NCI-H2196 (cell line): ENCODE results near the gene ACTR2.

ENCODE experiments used
- DNase-seq: peaks from one replicate; lab custom pipeline; 2025; ENCODE audit not compliant: unreplicated experiment; lab: John Stamatoyannopoulos, UW

The ACTR2 gene

DNA sequence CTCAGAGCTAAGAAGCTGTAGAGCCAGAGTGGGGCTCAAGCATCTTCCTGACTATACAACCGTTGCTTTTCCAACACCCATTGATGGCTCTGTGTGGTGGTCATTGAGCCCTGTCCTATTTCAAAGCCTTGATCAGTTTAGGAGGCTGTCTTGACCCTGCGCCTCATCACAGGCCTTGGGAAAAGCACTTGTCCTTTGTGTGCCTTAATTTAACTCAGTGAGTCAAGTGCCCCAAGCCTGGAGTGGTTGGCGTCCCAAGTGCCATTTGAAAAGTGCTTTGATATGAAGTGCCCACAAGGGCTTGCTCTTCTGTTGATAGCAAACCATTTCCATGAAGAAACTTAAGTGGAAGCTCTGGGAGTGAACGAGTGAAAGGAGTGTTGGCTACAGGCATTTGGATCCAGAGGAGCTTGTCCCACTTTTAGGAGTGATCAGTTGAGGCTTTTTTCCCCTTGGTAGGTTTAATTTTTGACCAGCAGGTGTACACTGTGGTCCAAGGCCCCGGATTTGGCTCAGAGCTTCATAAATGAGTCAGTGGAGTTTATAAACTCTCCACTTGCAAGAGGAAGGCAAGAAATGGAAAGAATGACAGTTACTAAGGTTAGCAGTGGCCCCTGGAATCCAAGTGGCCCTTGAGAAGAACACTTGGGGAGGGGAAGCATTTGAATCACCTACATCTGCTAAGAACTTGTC is 50.3 kb downstream of the ACTR2 start:
- DNase-seq = no peak

DNA sequence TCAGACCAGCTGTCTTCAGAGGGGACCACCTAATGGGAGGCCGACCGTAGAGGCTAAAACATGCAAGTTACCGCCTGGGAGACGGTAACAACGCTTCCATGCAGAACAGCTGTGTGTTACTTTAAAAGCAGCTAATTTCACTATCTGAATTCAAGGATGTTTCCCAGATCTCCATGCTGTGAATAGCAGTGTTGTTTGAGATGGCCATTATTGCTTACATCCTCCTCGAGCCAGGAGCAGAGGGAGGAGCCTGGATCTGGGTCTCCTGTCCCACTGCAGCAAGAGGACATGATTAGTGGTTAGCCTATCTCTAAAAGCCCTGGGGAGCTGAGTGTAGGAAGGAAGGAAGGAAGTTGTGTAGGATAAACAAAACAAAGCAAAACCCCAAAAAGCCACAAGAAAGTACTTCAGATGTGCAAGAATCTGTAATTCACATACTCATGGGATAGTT is 50.9 kb downstream of the ACTR2 start:
- DNase-seq = no peak

DNA sequence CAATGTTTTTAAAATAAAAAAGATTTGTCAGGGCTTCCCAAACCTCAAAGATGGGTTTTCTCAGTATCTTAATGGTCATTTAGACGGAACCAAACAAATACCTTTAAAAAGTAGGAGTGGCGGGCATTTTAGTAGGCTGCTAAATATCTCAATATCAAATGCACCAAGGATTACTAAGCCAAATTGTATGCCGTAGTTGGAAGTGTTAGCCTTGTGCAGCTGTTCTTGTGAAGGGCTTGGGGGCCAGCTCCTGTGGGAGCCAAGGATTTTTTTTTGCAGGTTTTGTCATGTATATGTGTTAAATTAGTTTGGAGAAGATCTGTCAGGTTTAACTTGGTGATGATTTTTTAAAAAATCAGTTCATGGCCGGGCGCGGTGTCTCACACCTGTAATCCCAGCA is 52.1 kb downstream of the ACTR2 start:
- no peak for DNase-seq

DNA sequence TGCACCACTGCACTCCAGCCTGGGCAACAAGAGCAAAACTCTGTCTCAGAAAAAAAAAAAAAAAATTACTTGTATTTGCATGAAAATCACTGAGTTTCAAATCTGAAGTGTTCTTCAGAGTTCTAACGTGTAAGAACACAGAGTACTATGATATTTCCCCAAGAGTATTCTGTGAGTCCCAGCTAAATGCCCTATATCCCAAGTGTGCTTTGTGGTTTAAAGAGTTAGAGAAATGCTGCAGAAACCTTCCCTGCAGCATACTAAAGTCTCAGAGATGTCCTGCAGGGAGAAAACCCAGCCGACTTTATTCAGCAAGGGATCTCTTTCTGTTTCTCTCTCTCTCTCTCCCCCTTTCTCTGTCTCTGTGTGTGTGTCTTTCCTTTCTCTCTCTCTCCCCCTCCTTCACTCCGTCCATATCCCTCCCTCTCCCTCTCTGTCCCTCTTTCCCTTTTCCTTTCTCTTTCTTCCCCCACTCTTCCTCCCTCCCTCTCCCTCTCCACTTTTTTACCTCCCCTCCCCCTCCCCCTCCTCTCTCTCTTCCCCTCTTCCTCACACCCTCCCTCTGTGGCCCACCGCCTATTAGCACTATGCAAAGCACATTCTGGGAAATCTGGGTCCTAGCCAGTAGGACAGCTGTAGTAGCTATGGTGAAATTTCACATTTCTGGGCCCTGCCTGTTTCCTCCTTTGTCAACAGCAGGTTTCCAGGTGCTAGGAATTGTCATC is 54.2 kb downstream of the ACTR2 start:
- DNase-seq = no peak

- no peak for DNase-seq
Measured at GRCh38 chr2:65282477-65283053, 54.9 kb downstream of the ACTR2 start.

GRCh38 chr2:65287364-65287763 is 59.7 kb downstream of the ACTR2 start:
- DNase-seq = no peak

- no peak for DNase-seq
Measured at GRCh38 chr2:65291216-65292105, 63.8 kb downstream of the ACTR2 start.

DNA sequence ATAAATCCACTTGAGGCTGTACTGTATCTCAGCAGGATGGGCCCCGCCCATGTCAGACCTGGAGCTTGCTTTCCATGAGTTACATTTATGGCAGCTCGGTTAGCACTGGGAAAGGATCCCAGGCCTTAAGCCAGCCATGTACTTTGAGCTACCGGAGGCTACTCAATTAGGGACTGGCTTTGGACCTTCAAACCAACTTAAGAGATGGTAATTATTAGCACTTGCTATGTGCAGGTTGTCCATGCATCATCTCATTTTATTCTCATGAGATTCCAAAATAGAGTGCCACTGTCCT is 64.4 kb downstream of the ACTR2 start:
- no peak for DNase-seq

DNA sequence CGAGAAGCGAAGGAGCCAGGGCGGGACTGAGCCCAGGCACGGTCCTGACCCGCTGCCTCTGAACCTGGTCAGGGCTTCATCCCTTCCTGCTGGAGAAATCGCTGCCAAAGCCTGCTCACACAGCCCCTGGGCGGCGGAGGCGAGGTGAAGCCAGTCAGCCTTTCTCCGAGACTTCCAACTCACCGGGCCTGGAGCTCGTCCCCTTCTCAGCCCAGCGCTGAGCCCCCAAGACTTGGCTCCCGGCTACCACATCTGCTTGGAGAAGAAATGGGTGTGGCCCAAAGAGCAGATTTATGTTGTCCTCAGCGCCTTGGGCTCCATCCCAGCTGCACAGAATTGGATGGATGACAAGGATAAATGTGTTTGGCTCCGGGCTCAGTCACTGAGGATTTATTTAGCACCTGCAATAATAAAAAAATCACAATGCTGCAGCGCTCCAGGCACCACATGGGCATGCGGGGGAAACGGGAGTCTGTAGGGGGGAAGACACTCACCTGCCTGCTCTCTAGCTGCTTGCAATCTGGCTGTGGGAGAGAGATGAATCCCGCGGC is 64.9 kb downstream of the ACTR2 start:
- no peak for DNase-seq

- DNase-seq = no peak
Measured at GRCh38 chr2:65293376-65293775, 65.7 kb downstream of the ACTR2 start.

DNA sequence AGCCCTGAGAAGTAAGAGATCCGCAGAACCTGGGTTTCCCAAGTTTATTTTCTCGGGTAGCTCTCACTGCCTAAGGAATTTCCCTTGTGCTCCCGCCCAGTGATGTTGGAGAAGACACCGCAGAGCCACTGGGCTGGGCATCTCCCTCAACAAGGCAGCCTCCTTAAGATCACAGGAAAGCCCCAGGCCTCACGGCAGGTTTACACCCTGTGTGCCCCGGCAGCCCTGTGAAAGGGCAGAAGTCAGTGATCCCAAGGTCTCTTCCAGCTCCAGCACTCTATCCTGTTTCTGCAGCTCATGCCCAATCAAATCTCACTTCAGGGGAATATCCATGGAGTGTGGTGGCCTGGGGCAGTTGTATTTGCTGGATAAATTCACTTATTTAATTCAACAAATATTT is 66.5 kb downstream of the ACTR2 start:
- no peak for DNase-seq

DNA sequence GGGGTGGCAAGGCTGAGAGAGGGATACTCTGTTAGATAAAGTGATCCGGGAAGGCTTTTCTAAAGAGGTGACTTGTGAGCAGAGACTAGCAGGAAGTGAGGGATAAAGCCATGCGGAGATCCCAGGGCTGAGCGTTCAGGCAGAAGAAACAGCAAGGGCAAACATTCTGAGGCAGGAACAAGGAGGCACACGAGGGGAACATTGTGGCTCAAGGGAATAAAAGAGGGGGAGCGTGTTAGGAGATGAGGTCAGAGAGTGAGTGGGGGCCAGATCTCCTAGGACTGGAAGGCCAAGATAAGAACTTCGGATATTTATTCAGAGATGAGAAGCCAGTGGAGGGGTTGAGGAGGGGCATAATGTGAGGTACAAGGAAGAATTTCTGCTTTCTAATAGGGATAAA is 67.1 kb downstream of the ACTR2 start:
- DNase-seq = no peak

- DNase-seq = no peak
Measured at GRCh38 chr2:65296971-65297370, 69.3 kb downstream of the ACTR2 start.

GRCh38 chr2:65297544-65297943 is 69.9 kb downstream of the ACTR2 start:
- DNase-seq = no peak

GRCh38 chr2:65298089-65298488 is 70.5 kb downstream of the ACTR2 start:
- no peak for DNase-seq

- DNase-seq = no peak
Measured at GRCh38 chr2:65299246-65299645, 71.6 kb downstream of the ACTR2 start.

DNA sequence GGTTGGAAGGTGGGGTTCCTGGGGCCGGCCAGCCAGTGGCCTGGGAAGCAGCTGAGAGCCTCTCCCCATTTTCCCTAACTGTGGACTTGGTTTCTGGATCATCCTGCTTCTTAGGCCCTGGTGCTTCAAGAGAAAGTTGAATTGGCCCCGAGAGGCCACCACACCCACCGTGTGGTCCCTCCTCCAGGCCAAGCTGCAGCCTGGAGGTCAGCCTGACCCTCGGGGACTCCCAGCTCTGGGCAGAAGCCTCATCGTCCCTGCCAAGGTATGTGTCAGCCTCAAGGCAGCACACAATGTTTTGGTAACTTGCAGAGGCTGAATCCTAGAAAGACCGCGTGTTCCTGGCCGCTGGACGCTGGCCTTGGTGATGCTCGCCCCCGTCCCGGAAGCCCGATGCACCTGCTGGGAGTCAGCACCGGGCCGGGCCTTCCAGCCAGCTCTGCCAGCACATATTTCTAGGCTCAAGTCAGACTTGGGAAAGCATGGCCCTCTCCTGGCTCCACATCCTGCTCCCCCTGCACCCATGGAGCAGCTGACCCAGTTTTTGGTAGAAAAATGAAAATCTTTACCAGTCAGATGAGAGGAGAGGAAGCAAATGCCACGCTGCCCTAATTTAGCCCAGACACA is 72.6 kb downstream of the ACTR2 start:
- DNase-seq = no peak

GRCh38 chr2:65300761-65301711 is 73.4 kb downstream of the ACTR2 start:
- no peak for DNase-seq

DNA sequence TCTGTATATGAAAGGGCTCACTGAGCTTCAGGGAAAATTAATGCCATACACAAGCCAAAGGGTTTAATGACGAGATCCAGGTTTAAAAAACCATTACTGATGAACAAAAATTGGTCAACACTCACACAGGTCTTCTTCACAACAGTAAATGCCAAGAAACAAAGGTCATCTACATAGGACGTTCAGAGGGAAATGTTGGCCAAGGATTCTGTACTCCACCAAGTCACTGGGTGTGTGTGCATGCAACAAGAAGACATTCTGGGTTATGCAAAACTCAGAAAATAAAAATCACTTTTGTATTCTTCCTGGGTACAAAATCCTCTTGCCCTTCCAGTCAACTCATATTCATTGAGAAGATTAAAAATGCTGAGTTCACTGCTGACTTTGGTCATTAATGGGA is 78.3 kb downstream of the ACTR2 start:
- no peak for DNase-seq

- no peak for DNase-seq
Measured at GRCh38 chr2:65309699-65310098, 82.1 kb downstream of the ACTR2 start.
